A172 (cell line): ENCODE data around the gene PSD4. TPM values are rescaled to one million over a fixed set of nuclear protein-coding genes. Genes with fewer than 3 reads are reported as not detected.
A peak's percentile ranks its signal among the peaks of the same experiment; 100 is the strongest.
"Not testable (repeated sequence)": the region's sequence is repeated elsewhere in the genome, so short reads cannot be mapped to it uniquely, and the experiment has no call there.

Experiments
- DNase-seq: peaks from one replicate; pipeline ENCODE4 v3.0.0-alpha.2; 2015; ENCODE audit warnings: low spot score
- total RNA-seq: library from RNA; depleted of rRNA; stranded (reverse); fragments of >200 nt; shearing (Covaris generic); gene quantifications from 2 replicates; pipeline ENCODE4 v1.2.3, GENCODE V29; 2014

Gene PSD4
- total RNA-seq, 1 experiment from 2014 or later: 10.0 TPM

GRCh38 chr2:113221846-113222245, 48.1 kb downstream of the PSD4 start:
- no peak for DNase-seq

GRCh38 chr2:113223813-113224212, 50.0 kb downstream of the PSD4 start:
- no peak for DNase-seq

- no peak for DNase-seq
These were observed 51.0 kb downstream of the PSD4 start for GRCh38 chr2:113224647-113225236.

DNA sequence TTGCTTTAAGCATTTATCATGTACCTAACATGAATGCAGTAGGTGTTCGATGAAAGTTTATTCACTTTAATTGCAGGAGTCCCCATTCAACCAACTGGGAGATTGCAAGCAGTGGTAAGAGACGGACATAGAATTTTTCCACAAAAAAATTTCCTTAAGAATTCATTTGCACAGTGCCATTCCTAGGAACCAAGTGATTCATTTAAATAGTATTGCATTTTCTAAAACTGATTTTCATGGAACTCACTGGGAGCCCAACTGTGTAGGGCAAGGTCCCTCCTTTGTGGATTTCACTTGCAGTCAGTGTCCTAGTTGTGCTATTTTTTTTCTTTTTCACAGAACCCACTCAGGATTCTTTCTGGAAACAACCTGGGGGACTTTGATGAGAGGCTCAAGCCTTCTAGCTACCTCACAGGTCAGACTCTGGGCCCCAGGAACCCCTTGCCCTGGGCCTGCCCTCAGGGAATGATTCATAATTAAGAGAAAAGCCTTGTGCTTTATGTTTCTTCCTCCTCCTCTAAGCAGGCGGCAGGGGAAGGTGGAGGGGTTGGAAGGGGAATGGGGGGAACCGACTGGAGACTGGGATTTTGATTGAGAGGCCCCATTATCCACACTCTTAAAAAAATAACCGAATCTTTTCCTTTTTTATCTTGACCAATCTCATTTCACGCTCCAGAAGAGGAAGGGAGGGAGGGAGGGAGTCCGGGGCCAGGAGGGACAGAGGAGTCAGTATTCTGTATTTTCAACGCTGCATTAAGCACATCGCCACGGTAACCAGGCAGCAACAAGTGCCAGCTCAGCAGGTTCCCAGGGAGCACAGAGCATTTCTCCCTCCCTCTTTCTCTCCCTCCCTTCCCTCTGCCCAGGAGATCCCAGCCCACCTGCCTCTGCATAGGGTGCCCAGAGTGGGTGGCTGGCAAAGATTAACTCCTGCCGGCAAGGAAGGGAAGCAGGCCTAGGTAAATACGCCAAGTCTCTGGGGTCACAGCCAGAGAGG, 51.8 kb downstream of the PSD4 start:
- peak; percentile 71 for DNase-seq

GRCh38 chr2:113226462-113226861, 52.7 kb downstream of the PSD4 start:
- no peak for DNase-seq

GRCh38 chr2:113227290-113227689, 53.5 kb downstream of the PSD4 start:
- no peak for DNase-seq

DNA sequence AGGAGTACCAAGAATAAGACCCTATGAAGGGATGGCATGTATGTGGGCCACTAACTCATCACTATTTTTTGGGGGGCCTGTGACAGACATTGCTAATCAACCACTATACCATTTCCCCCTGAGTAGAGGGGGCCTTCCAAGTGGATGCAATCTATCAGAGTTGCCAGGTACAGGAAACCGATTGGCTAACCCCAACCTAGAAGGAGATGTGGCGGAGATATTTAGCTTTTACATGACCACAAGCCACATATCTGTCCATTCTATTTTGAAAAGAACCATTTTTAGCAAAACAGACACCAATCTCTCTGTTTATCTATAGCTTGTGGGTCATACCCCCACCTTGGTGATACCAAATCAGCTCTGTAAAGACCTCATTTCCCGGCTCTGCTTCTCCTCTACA, 53.9 kb downstream of the PSD4 start:
- DNase-seq: no peak

DNA sequence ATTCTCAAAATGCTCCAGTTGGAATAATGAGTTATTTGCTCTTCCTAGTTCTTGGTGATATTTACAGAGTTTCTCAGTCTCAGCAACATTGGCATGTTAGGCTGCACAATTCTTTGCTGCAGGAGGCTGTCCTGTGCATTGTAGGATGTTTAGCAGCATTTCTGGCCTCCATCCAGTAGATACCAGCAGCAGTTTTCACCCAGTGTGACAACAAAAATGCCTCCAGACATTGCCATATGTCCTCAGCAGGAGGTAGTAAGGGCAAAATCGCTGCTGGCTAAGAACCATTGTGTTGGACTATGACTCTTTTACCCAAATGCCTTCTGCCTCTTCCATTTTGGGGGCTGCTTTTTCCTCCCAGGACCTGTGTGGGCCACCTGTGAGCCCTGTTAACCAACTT, 54.6 kb downstream of the PSD4 start:
- no peak for DNase-seq

DNA sequence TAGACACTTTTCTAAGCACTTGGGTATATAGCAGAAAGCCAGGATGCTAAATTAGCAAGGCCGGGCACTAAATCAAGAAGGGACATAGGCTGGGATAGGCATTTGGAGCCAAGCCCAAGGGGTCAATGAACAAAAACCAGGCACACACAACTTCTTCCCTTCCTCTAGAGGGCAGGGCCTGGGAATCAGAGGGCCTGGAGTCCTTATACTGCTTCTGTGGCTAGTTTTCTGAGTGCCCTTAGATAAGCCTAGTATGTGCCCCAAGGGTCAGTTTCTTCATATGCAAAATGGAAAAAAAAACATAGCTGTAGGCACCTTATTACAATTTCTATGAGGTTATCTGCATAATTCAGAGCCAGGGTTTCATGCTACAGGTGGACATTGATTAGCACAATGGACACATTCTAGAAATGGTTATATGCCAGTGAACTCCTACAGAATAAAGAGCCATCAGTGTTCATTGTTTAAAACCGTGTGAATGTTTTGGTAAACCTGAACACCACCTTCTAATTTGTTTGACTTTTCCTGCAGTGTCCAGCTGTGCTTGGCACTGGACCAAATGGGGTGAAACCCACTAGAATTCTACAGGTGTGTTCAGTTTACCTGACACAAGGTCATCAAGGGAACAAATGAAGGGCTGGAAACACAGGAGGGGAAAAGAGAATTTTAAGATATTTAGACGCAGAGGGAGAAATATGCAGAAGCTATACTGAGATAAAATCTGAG, 55.4 kb downstream of the PSD4 start:
- DNase-seq: no peak

DNA sequence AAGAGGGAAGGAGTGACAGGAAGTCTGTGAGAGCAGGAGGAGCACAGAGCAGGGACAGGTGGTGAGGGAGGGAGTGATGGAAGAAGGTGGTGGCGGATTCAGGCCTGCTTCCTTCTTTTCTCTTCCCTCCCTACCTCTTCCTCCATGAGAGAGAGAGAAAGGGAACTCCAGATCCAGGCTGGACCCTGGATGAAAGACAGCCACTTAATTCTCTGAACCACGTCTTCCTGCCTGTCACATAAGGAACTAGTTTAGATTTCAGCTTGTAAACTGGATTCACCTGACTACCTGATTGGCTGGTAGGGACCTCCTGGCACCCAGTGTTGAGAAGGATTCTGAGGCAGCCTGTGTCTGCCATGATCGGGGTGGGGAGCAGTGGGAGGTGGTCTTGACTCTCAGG, 56.0 kb downstream of the PSD4 start:
- no peak for DNase-seq

- no peak for DNase-seq
These were observed 56.8 kb downstream of the PSD4 start for GRCh38 chr2:113230531-113230930.

DNA sequence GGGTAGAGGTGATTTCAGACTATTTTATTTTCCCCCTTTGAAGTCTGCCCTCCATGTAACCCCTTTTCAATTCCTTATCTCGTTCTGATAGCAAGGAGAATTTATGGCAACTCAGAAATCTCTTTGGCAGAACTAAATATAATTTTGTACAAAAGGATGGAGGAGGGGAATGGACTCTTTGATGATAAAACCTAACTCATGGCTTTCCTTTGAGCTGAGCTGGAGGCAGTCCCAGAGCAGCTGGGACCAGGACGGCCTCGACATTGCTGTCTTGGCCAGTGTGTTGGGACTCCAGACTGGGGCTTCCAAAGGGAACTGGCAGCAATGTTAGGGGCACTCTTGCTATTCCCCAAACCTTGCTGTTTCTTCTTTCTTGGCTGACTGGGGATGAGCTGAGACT, 57.3 kb downstream of the PSD4 start:
- no peak for DNase-seq

- no peak for DNase-seq
These were observed 58.4 kb downstream of the PSD4 start for GRCh38 chr2:113232123-113232522.

DNA sequence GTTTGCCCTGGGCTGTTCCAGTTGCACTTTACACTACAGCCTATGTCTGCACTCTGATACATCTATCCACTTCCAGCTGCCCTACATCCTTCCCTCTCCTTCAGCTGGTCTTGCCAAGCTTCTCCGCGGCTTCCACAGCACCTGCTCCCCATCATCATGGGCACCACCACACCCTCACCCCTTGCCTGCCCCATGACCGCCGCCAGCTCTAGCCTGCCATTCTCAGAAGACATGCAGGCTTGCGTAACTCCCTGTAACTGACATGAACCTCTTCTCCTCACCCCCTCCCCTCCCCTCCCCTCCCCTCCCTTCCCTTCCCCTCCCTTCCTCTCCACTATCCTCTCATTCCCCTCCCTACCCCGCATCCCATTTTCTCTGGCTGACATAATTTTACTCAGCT, 59.0 kb downstream of the PSD4 start:
- DNase-seq: no peak

DNA sequence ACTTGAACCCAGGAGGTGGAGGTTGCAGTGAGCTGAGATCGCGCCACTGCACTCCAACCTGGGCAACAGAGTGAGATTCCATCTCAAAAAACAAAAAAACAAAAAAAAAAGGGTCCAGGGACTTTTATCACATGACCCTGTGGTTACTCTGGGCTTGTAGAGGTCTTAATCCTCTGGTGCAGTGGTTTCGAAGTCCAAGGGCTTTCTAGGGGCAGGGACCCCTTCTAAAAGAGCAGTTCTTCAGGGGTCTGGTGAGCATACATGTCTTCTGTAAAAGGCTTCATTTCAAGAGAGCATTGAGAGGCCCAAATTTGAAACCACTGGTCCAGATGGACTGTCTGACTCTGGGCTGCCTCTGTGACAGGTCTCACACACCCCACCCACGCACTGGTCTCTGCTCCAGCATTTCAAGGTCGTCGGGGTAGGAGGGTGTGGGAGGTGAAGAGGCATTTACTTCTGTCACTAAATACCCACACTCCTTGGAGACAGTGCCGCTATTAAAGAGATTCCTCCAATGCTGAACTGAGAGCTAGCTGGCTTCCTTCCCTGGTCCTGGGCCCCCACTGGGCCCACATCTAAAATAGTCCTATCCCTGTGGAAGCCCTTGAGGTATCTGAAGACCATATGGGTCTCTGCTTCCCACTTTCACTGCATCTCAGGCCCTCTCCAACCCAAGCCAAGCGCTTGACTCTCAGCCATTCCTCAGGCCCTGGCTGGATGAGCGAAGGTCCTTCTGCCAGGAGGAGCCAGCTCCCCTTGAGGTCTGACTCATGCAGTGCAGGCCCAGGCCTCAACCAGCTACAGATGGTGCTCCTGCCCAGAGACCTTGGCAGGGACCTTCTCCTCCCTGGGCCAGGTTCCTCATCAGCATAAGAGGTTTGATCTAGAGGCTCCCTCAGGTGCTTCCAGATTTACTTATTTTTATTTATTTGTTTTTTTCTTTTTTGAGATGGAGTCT, 60.1 kb downstream of the PSD4 start:
- no peak for DNase-seq

DNA sequence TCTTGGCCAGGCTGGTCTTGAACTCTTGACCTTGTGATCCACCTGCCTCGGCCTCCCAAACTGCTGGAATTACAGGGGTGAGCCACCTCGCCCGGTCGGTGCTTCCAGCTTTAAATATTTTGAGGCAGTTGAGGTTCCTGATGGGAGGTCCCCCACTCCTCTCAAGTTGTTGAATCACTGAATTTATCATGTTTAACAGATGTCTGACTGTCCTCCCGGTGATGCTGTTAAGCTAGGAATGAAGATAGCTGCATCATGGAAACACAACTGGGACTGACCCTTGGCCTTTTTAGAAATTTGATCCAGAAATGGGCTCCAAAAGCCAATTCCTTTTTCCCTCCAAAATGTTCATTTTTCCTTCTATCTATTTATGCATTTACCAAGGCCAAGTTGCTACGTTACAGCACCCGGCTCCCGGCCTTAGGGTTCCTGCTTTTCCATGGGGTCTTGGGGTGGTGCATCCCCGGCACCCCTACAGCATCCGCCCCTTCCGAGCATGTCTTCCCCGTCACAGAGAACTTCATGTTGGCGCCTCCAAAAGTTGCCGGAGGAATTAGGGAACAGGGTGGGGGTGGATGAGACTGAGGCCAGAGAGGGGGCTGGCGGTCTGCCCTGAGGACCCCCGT, 61.1 kb downstream of the PSD4 start:
- no peak for DNase-seq

- not testable (repeated sequence) for DNase-seq
These were observed 61.8 kb downstream of the PSD4 start for GRCh38 chr2:113235347-113236226.

- DNase-seq: no peak
These were observed 62.8 kb downstream of the PSD4 start for GRCh38 chr2:113236367-113237159.

GRCh38 chr2:113237604-113238160, 63.9 kb downstream of the PSD4 start:
- DNase-seq: no peak
